ENCODE measurements around the gene TRMT112.

The TRMT112 gene

DNA sequence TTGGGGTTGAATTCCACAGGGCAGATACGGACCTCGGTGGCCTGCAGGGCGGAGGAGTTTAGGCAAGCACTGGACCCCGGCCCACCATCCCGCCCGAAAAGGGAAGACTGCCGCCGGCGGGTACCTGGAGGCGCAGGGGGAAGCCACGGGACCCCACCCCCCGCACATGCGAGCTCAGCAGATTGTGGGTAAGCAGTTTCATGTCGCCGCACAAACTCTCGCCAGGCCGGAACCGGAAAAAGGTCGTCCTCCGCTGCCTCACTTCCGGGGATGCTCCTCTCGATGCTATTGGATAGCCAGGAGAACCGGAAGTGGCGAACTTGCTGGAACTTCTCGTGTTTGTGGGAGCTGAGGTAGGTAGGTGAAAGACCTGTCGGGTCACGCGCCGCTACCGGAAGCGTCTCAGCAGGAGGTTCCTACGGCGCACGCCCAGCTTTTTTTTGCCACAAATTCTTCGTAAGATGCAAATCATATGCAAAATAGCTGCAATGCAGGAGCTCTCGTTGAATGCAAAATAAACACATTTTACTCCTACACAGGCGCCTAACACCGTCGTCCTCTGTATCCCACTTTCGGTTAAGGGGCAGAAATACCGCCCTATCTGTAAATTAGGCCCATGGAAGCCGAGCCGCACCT is at the start of gene TRMT112:
TSS of gene TRMT112 (minus strand) at position 235 of the 636 bp plus-strand sequence. CDS start at position 202, 33 bp downstream.
- peak; percentile 89 for DNase-seq (ENCODE audit: low spot score)

- no peak for DNase-seq (ENCODE audit: low spot score)
Observed at GRCh38 chr11:64366751-64367150, 49.4 kb upstream of the TRMT112 start.

DNA sequence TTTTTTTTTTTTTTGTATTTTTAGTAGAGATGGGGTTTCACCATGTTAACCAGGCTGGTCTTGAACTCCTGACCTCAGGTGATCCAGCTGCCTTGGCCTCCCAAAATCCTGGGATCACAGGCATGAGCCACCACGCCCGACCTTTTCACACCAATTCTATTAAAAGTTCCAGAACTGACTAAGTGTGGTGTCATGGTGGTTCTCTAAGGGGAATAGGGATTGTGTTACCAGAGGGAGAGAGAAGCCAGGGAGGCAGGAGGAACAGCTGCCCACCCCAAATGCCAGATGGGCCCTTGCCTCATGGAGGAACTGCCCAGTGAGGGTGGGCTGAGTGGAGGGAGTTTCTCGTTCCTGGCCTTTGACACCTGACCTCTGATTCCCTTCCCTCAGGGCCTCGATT is 47.6 kb upstream of the TRMT112 start:
- DNase-seq (ENCODE audit: low spot score) = no peak

GRCh38 chr11:64364435-64364834 is 47.1 kb upstream of the TRMT112 start:
- no peak for DNase-seq (ENCODE audit: low spot score)

- DNase-seq (ENCODE audit: low spot score) = no peak
Observed at GRCh38 chr11:64362339-64362738, 45.0 kb upstream of the TRMT112 start.

GRCh38 chr11:64361659-64362058 is 44.3 kb upstream of the TRMT112 start:
- DNase-seq (ENCODE audit: low spot score) = no peak

DNA sequence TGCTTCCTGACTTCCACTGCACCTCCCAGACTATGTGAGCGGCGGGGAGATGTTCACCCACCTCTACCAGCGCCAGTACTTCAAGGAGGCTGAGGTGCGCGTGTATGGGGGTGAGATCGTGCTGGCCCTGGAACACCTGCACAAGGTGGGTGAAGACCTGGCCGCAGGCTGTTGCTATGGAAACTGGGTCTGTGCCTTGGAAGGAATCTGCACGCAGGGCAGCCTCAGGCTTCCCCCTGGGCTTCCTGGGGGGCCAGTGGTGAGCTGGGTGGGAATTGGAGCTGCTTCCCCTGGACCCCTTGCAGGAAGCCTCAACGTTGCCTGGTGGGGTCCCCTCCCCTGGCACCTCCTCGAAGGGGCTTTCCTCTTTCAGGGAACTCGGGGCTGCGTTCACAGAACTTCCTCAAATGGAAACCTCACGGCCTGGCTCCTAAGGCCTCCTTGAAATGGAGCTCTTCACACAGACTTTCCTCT is 43.1 kb upstream of the TRMT112 start:
- DNase-seq (ENCODE audit: low spot score) = no peak

DNA sequence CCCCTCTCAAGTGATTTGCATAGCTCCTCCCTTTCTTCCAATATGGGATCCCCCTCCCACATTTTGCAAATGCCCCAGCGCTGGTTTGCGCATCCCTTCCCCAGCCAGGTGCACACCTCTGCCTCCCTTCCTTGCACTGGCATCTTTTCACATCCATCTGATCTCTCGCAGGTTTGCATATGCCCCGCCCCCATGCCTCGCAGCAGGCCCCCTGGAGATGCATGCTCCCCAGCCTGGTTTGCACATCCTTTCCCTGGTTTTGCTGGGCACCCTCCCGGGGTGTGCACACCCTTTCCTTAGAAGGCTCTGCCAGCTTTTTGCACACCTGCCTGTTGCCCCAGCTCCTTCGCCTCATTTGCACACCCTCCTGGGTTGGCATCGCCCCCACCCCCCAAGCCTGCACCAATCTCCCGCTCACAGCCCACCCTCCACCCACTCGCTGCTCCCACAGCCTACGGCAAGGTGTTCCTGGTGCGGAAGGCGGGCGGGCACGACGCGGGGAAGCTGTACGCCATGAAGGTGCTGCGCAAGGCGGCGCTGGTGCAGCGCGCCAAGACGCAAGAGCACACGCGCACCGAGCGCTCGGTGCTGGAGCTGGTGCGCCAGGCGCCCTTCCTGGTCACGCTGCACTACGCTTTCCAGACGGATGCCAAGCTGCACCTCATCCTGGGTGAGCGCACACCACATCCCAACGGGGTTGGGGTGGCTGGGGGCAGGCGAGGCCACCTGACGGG is 42.5 kb upstream of the TRMT112 start:
- DNase-seq (ENCODE audit: low spot score) = no peak

- DNase-seq (ENCODE audit: low spot score) = peak; percentile 30
Observed at GRCh38 chr11:64358907-64359711, 41.8 kb upstream of the TRMT112 start, which contains the start of gene RPS6KA4. Gene RPS6KA4, plus strand, starts transcription at chr11:64359162. Its CDS starts 74 bp downstream, at chr11:64359236.

- DNase-seq (ENCODE audit: low spot score) = no peak
Observed at GRCh38 chr11:64358536-64358906, 41.2 kb upstream of the TRMT112 start.

DNA sequence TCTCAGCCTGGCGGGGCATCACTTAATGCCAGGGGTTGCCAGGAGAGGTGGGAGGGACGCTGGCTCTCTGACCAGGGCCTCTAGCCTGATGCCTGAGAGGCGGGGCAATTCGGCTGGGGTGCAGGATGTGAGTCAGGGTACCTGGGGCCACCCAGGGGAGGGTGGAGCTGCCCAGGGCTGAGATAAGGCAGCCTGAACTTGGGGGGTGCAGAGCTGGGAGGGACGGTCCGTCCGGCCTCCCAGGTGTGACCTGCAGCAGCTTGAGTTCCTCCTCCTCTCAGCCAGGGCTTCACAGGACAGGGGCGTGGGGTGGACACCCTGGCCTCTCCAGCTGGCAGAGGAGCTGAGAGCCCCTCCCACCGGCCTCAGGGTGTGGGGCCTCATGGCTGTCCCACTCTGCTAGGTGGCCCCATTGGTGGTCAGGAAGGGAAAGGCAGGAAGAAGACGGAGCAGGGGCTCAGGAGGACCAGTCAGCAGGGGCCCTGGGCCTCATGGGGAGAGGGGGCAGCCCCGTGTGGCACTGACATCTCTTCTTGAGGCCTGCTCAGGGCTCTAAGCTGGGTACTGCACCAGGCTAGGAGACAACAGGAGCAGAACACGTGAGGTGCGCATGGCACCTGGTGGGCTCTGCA is 40.7 kb upstream of the TRMT112 start:
- no peak for DNase-seq (ENCODE audit: low spot score)

- DNase-seq (ENCODE audit: low spot score) = no peak
Observed at GRCh38 chr11:64357446-64357845, 40.1 kb upstream of the TRMT112 start.

DNA sequence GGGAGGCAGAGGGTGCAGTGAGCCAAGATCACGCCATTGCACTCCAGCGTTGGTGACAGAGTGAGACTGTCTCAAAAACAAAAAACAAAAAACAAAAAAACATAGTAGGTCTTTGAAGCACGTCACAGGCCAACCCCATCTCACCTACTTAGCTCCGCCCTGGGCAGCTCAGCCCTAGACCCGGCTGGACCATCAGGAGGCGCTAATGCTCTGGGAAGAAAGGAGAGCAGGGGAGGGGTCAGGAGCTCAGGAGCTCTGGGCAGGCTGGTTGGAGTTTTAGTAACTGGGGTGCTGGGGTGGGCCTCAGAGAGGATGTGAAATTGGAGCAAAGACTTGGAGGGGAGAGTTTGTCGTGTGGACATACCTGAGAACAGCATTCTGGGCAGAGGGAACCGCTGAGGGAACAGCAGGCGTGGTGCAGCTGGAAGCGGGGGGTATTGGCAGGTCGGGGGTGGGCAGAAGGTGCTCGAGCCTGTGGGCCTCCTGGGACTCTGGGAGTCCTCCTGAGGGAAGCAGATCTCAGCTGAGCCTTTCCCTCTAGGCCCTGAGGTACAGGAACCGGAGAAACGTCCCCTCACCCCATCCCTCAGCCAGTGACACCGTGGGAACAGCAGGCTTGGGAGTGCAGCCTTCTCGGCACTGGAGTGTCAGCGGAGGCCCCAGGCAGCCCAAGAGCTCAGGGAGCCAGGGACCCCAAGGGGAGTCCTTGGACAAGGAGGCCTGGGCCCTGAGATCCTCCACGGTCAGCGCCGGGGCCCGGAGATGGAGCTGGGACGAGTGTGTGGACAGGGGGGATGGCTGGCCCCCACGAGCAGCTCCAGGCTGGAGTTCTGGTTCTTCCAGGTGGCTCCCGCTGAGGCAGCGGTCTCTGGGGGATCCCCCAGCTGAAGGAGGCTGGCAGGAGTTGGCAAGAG is 39.4 kb upstream of the TRMT112 start:
- no peak for DNase-seq (ENCODE audit: low spot score)

DNA sequence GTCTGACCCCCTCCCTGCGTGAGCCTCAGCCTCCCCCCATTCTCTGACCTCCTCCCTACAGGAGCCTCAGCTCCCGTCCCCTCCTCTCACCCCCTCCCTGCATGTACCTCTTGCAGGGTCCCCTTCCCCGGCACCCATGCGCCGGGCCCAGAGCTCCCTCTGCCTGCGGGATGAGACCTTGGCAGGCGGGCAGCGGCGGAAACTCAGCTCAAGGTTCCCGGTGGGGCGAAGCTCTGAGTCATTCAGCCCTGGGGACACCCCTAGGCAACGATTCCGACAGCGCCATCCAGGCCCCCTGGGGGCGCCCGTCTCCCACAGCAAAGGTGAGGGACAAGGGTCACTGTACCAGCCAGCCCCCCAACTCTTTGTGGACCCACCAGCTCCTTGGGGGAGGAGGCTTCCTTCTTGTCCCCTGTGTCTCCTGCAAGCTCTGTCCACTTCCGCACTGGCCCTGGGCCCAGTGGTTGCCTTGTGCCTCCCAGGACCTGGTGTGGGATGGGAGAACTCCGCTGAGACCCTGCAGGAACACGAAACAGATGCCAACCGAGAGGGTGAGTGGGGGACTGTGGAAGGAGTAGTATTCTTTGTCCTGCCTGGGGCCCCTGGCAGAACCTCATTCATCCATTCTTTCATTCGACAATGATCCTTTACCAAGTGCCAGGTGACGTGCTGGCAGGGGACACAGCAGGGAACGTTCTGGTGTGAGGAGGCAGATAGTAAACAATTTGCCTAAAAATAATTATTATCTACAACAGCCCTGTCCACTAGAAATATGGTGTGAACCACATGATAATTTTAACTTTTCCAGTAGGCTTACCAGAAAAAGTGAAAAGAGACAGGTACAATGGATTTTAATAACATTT is 38.0 kb upstream of the TRMT112 start:
- peak; percentile 75 for DNase-seq (ENCODE audit: low spot score)

DNA sequence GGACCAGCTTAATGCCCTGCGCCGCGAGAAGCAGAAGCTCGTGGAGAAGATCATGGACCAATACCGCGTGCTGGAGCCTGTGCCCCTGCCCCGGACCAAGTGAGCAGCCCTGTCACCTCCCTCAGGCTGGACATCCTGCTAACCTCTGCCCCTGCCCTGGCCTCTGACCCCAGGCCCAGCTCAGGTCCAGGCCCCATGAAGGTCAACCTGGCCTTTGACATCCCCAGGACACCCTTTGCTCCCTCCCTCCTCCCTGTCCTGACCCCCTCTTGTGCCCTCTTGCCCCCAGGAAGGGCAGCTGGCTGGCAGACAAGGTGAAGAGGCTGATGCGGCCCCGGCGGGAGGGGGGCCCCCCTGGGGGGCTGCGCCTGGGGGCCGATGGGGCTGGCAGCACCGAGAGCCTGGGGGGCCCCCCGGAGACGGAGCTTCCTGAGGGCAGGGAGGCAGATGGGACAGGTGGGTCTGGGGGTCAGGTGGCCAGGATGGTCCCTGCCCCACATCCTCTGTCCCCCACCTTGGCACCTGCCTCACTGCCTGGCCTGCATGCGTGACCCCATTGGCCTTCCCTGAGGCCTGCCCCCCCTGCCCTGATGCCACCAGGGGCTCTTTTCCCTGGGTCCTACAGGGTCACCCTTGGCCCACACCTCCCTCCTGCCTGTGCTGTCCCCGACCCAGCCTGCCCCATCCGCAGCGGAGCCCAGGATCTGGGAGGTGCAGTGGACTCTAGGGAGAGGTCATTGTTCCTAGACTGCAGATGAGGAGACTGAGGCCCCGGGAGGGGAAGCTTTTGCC is 36.6 kb upstream of the TRMT112 start:
- DNase-seq (ENCODE audit: low spot score) = no peak

- DNase-seq (ENCODE audit: low spot score) = no peak
Observed at GRCh38 chr11:64352995-64353714, 35.8 kb upstream of the TRMT112 start.

GRCh38 chr11:64352099-64352994 is 35.0 kb upstream of the TRMT112 start:
- DNase-seq (ENCODE audit: low spot score) = no peak
